PC-9 (cell line): Measurements from ENCODE around the gene ERRFI1. TPM values are rescaled to one million over a fixed set of nuclear protein-coding genes. Genes with fewer than 3 reads are reported as not detected.
"Not testable (repeated sequence)": the region's sequence is repeated elsewhere in the genome, so short reads cannot be mapped to it uniquely, and the experiment has no call there.

ENCODE experiments used
- BruUV-seq: library from RNA; stranded (reverse); fragments of 400-500 nt; replicated peaks from 2 replicates; lab custom pipeline; 2021; lab: Mats Ljungman, UMichigan
- CTCF ChIA-PET: fragments of 300-600 bp; sonication (Branson Sonifier 250); formaldehyde crosslinking; loops from one replicate; lab custom pipeline; 2022; ENCODE audit warnings: antibody characterized with exemption; lab: Charles Lee
- POLR2A ChIA-PET: fragments of 300-600 bp; sonication (Branson Sonifier 250); formaldehyde crosslinking; loops from one replicate; lab custom pipeline; 2022; ENCODE audit warnings: antibody characterized with exemption; ENCODE audit not compliant: unreplicated experiment; lab: Charles Lee
- DNase-seq, 2 experiments: peaks; one replicate each; pipeline versions ENCODE4 v3.0.0 to v3.0.0-alpha.2; 2015 to 2022; ENCODE audit warnings: mixed read lengths in 1 of 2
- H2AFZ ChIP-seq: fragments of 200-600 bp; sonication (generic); 2 replicates; pipeline ENCODE4 v1.8.1; 2017; ENCODE audit warnings: antibody characterized with exemption
- H3F3A ChIP-seq: fragments of 200-600 bp; sonication (generic); 2 replicates; pipeline ENCODE4 v1.8.1; 2017; ENCODE audit warnings: antibody characterized with exemption, mild to moderate bottlenecking, low read depth; ENCODE audit not compliant: insufficient read depth
- H3K27ac ChIP-seq: fragments of 200-600 bp; sonication (generic); 2 replicates; pipeline ENCODE4 v1.6.1; 2016; ENCODE audit warnings: mixed run types
- H3K27me3 ChIP-seq: fragments of 200-600 bp; sonication (generic); 2 replicates; pipeline ENCODE4 v1.6.1; 2016; ENCODE audit warnings: low read depth, mixed run types; ENCODE audit not compliant: insufficient read depth
- H3K36me3 ChIP-seq: fragments of 200-600 bp; sonication (generic); 2 replicates; pipeline ENCODE4 v1.6.1; 2016; ENCODE audit warnings: low read depth, mixed run types
- H3K4me1 ChIP-seq: fragments of 200-600 bp; sonication (generic); replicated peaks from 2 replicates; pipeline ENCODE4 v1.6.1; 2016; ENCODE audit warnings: mixed run types; ENCODE audit not compliant: insufficient read depth
- H3K4me2 ChIP-seq: fragments of 200-600 bp; sonication (generic); 2 replicates; pipeline ENCODE4 v1.6.1; 2017; ENCODE audit warnings: mixed run types
- H3K4me3 ChIP-seq: fragments of 200-600 bp; sonication (generic); 2 replicates; pipeline ENCODE4 v1.6.1; 2016; ENCODE audit warnings: mixed run types
- H3K79me2 ChIP-seq: fragments of 200-600 bp; sonication (generic); 2 replicates; pipeline ENCODE4 v1.6.1; 2017; ENCODE audit warnings: low read depth, mixed run types
- H3K9me2 ChIP-seq: fragments of 200-600 bp; sonication (generic); 2 replicates; pipeline ENCODE4 v1.8.1; 2017; ENCODE audit warnings: mild to moderate bottlenecking; ENCODE audit not compliant: insufficient read depth
- H3K9me3 ChIP-seq: fragments of 200-600 bp; sonication (generic); 2 replicates; pipeline ENCODE4 v1.8.1; 2016; ENCODE audit warnings: low read depth; ENCODE audit not compliant: insufficient read depth
- H4K20me1 ChIP-seq: fragments of 200-600 bp; sonication (generic); 2 replicates; pipeline ENCODE4 v1.8.1; 2017; ENCODE audit not compliant: insufficient read depth
- EZH2 ChIP-seq: fragments of 200-600 bp; sonication (generic); IDR thresholded peaks from 2 replicates; pipeline ENCODE4 v1.8.0; 2017; ENCODE audit warnings: antibody characterized with exemption, low read depth
- intact Hi-C: fragments of 100-400 bp; cut with micrococcal nuclease; formaldehyde crosslinking; loops from one replicate; pipeline ENCODE4 v1.10.0; 2022; ENCODE audit not compliant: unreplicated experiment
- total RNA-seq: library from RNA; stranded (reverse); gene quantifications from 2 replicates; pipeline ENCODE4 v1.2.3, GENCODE V29; 2021
- TF ChIP-seq, protein P1 (sequence below): fragments of 200-600 bp; sonication (generic); conservative IDR thresholded peaks from 2 replicates; pipeline ENCODE4 v1.6.1; 2017; ENCODE audit warnings: mixed run types, antibody characterized with exemption, mild to moderate bottlenecking, moderate library complexity

Gene ERRFI1
- total RNA-seq, 1 experiment from 2014 or later: 44.9 TPM

DNA sequence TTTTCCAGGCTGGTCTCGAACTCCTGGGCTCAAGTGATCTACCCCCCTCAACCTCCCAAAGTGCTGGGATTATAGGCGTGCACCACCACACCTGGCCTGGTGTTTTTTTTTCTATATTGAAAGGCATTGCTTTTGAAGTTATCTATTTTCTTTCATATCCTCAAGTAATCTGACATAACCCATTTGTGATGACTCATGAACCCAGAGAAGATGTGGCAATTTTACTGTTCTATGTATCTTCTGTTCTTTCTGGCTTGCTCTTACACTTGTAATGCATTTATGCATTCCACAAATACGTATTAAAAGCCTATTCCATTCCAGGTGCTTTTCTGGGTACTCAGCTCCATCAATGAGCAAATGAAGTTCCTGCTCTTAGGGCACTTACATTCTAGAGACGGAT lies 29.9 kb upstream of the ERRFI1 start:
- ChIA-PET CTCF (no interaction called here), POLR2A (interaction anchor here (0.6 to 0.7 kb wide), 3 partner anchors 21 to 168 kb away, joined by 3 to 4 read pairs (median 3); no protein-coding TSS in a partner anchor)

DNA sequence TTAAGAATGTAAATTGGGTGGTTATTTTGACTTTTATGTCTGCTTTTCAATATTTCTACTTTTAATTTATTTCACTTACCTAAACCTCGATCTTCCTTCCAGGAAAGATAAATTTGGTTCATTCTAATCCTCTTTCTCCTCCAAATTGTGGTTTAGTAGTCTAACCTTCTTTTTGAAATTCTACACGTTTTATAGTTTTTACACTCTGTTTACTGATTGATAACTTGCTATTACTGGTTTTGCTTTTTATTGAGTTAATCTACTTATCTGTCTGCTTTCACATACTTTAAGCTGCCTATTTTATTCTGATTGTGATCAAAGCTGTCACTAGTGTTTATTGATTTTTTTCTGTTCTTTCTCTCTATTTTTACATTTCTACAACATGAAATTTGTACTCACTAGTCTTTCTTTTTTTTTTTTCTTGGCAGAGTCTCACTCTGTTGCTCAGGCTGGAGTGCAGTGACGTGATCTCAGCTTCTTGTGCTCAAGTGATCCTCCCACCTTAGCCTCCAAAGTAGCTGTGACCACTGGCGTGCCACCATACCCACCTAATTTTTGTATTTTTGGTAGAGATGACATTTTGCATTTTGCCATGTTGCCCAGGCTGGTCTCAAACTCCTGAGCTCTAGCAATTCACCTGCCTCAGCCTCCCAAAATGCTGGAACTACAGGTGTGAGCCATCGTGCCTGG lies 27.9 kb upstream of the ERRFI1 start:
- no peak for DNase-seq
- CTCF ChIA-PET: interaction anchor here (0.6 kb wide), 1 partner anchor 37 kb away, joined by 3 read pairs; no protein-coding TSS in a partner anchor
- H3K4me1 ChIP-seq: peaks cover 21% of the 10 kb centered on the region
- H3K79me2 ChIP-seq: no peaks in the 10 kb centered on the region
- H3K9me2 ChIP-seq: no peaks in the 10 kb centered on the region
- no peaks in the 10 kb centered on the region for H3K27me3 ChIP-seq
- H3K4me3 ChIP-seq: no peak overlapping the region
- H2AFZ ChIP-seq: no peak overlapping the region
- no peaks in the 10 kb centered on the region for H4K20me1 ChIP-seq
- BruUV-seq: no TSS peak
- peaks cover 18% of the 10 kb centered on the region for H3F3A ChIP-seq
- no peaks in the 10 kb centered on the region for H3K36me3 ChIP-seq
- POLR2A ChIA-PET: no interaction called here
- H3K27ac ChIP-seq: no peak overlapping the region
- no peak overlapping the region for H3K4me2 ChIP-seq
- TF ChIP-seq, protein P1, sequence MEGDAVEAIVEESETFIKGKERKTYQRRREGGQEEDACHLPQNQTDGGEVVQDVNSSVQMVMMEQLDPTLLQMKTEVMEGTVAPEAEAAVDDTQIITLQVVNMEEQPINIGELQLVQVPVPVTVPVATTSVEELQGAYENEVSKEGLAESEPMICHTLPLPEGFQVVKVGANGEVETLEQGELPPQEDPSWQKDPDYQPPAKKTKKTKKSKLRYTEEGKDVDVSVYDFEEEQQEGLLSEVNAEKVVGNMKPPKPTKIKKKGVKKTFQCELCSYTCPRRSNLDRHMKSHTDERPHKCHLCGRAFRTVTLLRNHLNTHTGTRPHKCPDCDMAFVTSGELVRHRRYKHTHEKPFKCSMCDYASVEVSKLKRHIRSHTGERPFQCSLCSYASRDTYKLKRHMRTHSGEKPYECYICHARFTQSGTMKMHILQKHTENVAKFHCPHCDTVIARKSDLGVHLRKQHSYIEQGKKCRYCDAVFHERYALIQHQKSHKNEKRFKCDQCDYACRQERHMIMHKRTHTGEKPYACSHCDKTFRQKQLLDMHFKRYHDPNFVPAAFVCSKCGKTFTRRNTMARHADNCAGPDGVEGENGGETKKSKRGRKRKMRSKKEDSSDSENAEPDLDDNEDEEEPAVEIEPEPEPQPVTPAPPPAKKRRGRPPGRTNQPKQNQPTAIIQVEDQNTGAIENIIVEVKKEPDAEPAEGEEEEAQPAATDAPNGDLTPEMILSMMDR: no peak
- TF ChIP-seq EZH2: no peak
- H3K9me3 ChIP-seq: no peaks in the 10 kb centered on the region
- intact Hi-C loops: no loop called here

More for the DNA sequence above, 29.9 kb upstream of the ERRFI1 start:
- peak overlapping the region; percentile 20; the same call in 1 of the 2 replicates for H3K4me2 ChIP-seq
- H4K20me1 ChIP-seq: no peaks in the 10 kb centered on the region
- H2AFZ ChIP-seq: no peak overlapping the region
- H3K9me2 ChIP-seq: no peaks in the 10 kb centered on the region
- intact Hi-C loops: no loop called here
- H3K9me3 ChIP-seq: no peaks in the 10 kb centered on the region
- BruUV-seq: no TSS peak
- TF ChIP-seq EZH2: no peak
- TF ChIP-seq, protein P1: no peak
- peak overlapping the region; percentile 46 for H3K27ac ChIP-seq
- DNase-seq: peak in 1 of 2 experiments; percentile 90
- peaks cover 40% of the 10 kb centered on the region for H3K4me1 ChIP-seq
- no peaks in the 10 kb centered on the region for H3K36me3 ChIP-seq
- peaks cover 27% of the 10 kb centered on the region for H3F3A ChIP-seq
- H3K4me3 ChIP-seq: no peak overlapping the region
- no peaks in the 10 kb centered on the region for H3K27me3 ChIP-seq
- no peaks in the 10 kb centered on the region for H3K79me2 ChIP-seq

DNA sequence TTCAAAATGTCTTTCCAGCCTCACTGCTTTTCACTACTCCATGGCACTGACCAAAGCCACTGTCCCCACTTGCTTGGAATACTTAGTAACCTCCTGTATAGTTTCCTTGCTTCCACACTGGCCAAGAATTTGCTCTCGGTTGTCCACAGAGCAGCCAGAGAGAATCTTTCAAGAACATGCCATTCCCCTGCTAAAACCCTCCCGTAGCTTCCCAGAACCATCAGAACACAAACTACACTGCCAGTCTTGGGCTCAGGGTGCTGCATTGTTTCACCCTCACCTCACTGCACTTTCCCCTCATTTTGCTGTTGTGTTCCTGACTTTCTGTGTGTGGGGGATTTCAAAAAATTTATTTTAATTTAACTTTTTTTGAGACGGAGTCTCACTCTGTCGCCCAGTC lies 25.5 kb upstream of the ERRFI1 start:
- Histone ChIP-seq H3K27me3 (no peaks in the 10 kb centered on the region), H3K36me3 (no peaks in the 10 kb centered on the region), H4K20me1 (no peaks in the 10 kb centered on the region), H3F3A (peaks cover 33% of the 10 kb centered on the region), H3K79me2 (no peaks in the 10 kb centered on the region), H3K27ac (no peak overlapping the region), H2AFZ (no peak overlapping the region), H3K4me2 (no peak overlapping the region), H3K4me1 (peaks cover 33% of the 10 kb centered on the region), H3K9me3 (no peaks in the 10 kb centered on the region), H3K4me3 (no peak overlapping the region), H3K9me2 (no peaks in the 10 kb centered on the region)
- POLR2A ChIA-PET: no interaction called here
- intact Hi-C loops: no loop called here
- no TSS peak for BruUV-seq
- CTCF ChIA-PET: no interaction called here
- no peak for DNase-seq
- TF ChIP-seq EZH2: no peak

DNA sequence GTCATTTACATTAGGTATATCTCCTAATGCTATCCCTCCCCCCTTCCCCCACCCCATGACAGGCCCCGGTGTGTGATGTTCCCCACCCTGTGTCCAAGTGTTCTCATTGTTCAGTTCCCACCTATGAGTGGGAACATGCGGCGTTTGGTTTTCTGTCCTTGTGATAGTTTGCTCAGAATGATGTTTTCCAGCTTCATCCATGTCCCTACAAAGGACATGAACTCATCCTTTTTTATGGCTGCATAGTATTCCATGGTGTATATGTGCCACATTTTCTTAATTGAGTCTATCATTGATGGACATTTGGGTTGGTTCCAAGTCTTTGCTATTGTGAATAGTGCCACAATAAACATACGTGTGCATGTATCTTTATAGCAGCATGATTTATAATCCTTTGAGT lies 23.1 kb upstream of the ERRFI1 start:
- H3K36me3 ChIP-seq, CTCF ChIA-PET, H3K27ac ChIP-seq, POLR2A ChIA-PET, intact Hi-C loops, H3K4me2 ChIP-seq, H3K4me3 ChIP-seq, H4K20me1 ChIP-seq, H2AFZ ChIP-seq, BruUV-seq, H3K9me3 ChIP-seq, H3K9me2 ChIP-seq, H3K27me3 ChIP-seq, DNase-seq, H3K79me2 ChIP-seq: not testable (repeated sequence)
- peaks cover 46% of the 10 kb centered on the region for H3K4me1 ChIP-seq
- peaks cover 28% of the 10 kb centered on the region for H3F3A ChIP-seq
